DOHH2 (cell line): ENCODE data around the gene FAM227B.
"Not testable (repeated sequence)": the region's sequence is repeated elsewhere in the genome, so short reads cannot be mapped to it uniquely, and the experiment has no call there.

Experiments used
- H3F3A ChIP-seq: fragments of 200-600 bp; sonication (generic), shearing (Covaris generic); 2 replicates; pipeline ENCODE4 v1.6.0; 2016; ENCODE audit warnings: antibody characterized with exemption, mild to moderate bottlenecking; ENCODE audit not compliant: control insufficient read depth, insufficient read depth
- H3K27ac ChIP-seq: fragments of 200-600 bp; sonication (generic); 2 replicates; pipeline ENCODE4 v1.5.1; 2014; ENCODE audit warnings: low read depth, mild to moderate bottlenecking, low read length, moderate library complexity
- H3K27me3 ChIP-seq: fragments of 200-600 bp; sonication (generic); 2 replicates; pipeline ENCODE4 v1.6.1; 2014; ENCODE audit warnings: mild to moderate bottlenecking, low read length, mixed read lengths; ENCODE audit not compliant: control insufficient read depth
- H3K36me3 ChIP-seq: fragments of 200-600 bp; sonication (generic); 2 replicates; pipeline ENCODE4 v1.6.1; 2014; ENCODE audit warnings: mild to moderate bottlenecking, low read length, moderate library complexity, mixed read lengths; ENCODE audit not compliant: control insufficient read depth
- H3K4me1 ChIP-seq: fragments of 200-600 bp; sonication (generic); 2 replicates; pipeline ENCODE4 v1.6.1; 2014; ENCODE audit warnings: mild to moderate bottlenecking, low read length, mixed read lengths; ENCODE audit not compliant: control insufficient read depth
- H3K4me2 ChIP-seq: fragments of 200-600 bp; sonication (generic); 2 replicates; pipeline ENCODE4 v1.6.0; 2014; ENCODE audit warnings: mild to moderate bottlenecking, low read length, moderate library complexity
- H3K4me3 ChIP-seq: fragments of 200-600 bp; sonication (generic); 2 replicates; pipeline ENCODE4 v1.5.1; 2014; ENCODE audit warnings: mild to moderate bottlenecking, low read length, mixed read lengths
- H3K79me2 ChIP-seq: fragments of 200-600 bp; sonication (generic); 2 replicates; pipeline ENCODE4 v1.6.1; 2014; ENCODE audit warnings: mild to moderate bottlenecking, low read length, mixed read lengths; ENCODE audit not compliant: control insufficient read depth
- H3K9me2 ChIP-seq: fragments of 200-600 bp; sonication (generic); replicated peaks from 2 replicates; pipeline ENCODE4 v1.6.1; 2014; ENCODE audit warnings: mild to moderate bottlenecking, low read length, mixed read lengths; ENCODE audit not compliant: control insufficient read depth
- H3K9me3 ChIP-seq: fragments of 200-600 bp; sonication (generic); 2 replicates; pipeline ENCODE4 v1.6.1; 2014; ENCODE audit warnings: antibody characterized with exemption, low read length, mixed read lengths; ENCODE audit not compliant: control insufficient read depth, insufficient read depth
- H4K20me1 ChIP-seq: fragments of 200-600 bp; sonication (generic); 2 replicates; pipeline ENCODE4 v1.6.0; 2014; ENCODE audit warnings: low read depth, mild to moderate bottlenecking, antibody characterized with exemption, low read length, moderate library complexity; ENCODE audit not compliant: control insufficient read depth, insufficient read depth
- EZH2phosphoT487 ChIP-seq: fragments of 200-600 bp; sonication (generic); IDR thresholded peaks from 2 replicates; pipeline ENCODE4 v1.6.1; 2017; ENCODE audit warnings: borderline replicate concordance, mild to moderate bottlenecking, antibody characterized with exemption, low read length, moderate library complexity, mixed read lengths
- TF ChIP-seq, protein P1 (sequence below): fragments of 200-600 bp; sonication (generic); IDR thresholded peaks from one replicate; pipeline ENCODE4 v1.5.1; 2014; ENCODE audit warnings: antibody characterized with exemption, mild to moderate bottlenecking, low read depth, low read length; ENCODE audit not compliant: poor library complexity, severe bottlenecking

Gene FAM227B

DNA sequence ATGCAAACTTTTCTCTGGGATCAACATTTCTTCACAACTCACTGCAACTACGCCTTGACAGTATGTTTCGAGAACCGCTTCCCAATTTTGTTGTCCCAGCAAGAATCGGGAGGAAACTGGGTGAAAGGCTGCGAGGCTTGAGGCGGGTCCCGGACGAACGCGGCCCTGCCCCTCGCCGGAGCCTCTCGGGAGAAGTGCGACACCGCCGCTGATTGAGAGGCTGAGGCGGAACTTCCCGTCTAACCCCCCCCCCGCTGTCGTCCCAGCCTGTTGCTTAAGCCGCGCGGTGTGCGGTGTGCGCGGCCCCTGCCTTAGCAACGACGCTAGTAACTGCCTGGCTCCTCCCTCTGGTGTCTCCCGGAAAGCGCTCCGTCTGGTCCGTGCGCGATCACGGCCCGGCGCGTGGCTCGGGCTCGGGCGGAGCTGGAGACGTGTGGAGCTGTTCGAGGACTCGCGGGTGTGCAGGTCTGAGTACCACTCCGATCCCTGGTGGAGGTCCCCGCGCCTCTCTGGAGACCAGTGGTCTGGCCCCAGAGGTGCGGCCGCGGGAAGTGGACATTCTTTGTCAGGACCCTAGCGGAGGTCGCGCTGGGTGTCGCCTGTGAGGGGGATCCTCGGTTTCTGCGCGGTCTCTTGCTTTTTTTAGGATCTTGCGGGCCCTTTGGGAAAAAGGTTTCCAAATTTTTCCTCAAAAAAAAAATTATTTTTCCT, at the start of gene FAM227B, which contains the start of gene DTWD1:
FAM227B (minus strand) TSS at position 161 of the 711 bp plus-strand sequence. CDS start 5,647 bp downstream, outside the sequence.
DTWD1 (plus strand) TSS at position 391 of the 711 bp plus-strand sequence. CDS start 4,120 bp downstream, outside the sequence.
- H3K4me2 ChIP-seq = peak within 1 kb of the TSS; percentile 88
- no peaks in the 10 kb centered on the region for H3F3A ChIP-seq
- H3K9me2 ChIP-seq = no peaks in the 10 kb centered on the region
- H3K4me1 ChIP-seq = peaks cover 17% of the 10 kb centered on the region
- H3K79me2 ChIP-seq = peaks cover 47% of the 10 kb centered on the region
- no peaks in the 10 kb centered on the region for H3K27me3 ChIP-seq
- peak within 1 kb of the TSS; percentile 38 for H3K27ac ChIP-seq
- TF ChIP-seq, protein P1, sequence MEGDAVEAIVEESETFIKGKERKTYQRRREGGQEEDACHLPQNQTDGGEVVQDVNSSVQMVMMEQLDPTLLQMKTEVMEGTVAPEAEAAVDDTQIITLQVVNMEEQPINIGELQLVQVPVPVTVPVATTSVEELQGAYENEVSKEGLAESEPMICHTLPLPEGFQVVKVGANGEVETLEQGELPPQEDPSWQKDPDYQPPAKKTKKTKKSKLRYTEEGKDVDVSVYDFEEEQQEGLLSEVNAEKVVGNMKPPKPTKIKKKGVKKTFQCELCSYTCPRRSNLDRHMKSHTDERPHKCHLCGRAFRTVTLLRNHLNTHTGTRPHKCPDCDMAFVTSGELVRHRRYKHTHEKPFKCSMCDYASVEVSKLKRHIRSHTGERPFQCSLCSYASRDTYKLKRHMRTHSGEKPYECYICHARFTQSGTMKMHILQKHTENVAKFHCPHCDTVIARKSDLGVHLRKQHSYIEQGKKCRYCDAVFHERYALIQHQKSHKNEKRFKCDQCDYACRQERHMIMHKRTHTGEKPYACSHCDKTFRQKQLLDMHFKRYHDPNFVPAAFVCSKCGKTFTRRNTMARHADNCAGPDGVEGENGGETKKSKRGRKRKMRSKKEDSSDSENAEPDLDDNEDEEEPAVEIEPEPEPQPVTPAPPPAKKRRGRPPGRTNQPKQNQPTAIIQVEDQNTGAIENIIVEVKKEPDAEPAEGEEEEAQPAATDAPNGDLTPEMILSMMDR = no peak
- no peak for TF ChIP-seq EZH2phosphoT487
- peaks cover 29% of the 10 kb centered on the region for H3K36me3 ChIP-seq
- peaks cover 4% of the 10 kb centered on the region for H3K9me3 ChIP-seq
- peak within 1 kb of the TSS; percentile 80 for H3K4me3 ChIP-seq
- no peaks in the 10 kb centered on the region for H4K20me1 ChIP-seq

DNA sequence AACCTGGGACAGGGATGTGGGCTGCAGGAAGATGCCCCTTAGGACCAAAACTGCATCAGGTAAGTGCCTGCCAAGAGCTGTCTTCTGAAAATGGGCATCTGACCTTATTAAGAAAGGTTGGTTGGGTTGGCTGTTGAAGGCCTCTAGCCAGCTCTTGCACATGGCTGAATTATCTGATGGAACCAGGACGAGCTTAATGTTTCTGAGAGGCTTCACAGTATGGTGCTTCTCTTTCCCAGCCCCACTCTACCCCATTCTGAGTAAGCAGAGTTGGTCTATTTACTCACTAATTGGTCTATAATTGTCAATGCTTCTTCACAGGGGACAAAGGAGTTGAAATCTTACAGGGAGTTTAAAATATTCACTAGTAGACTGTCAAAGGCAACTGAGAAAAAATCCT, 48.7 kb upstream of the FAM227B start:
- Histone ChIP-seq H3K9me3 (no peaks in the 10 kb centered on the region), H3F3A (no peaks in the 10 kb centered on the region), H3K79me2 (no peaks in the 10 kb centered on the region), H3K27ac (no peak overlapping the region), H3K4me2 (no peak overlapping the region), H3K4me3 (no peak overlapping the region), H3K27me3 (no peaks in the 10 kb centered on the region; the same call in 1 of the 2 replicates), H4K20me1 (no peaks in the 10 kb centered on the region), H3K9me2 (no peaks in the 10 kb centered on the region), H3K4me1 (no peaks in the 10 kb centered on the region), H3K36me3 (no peaks in the 10 kb centered on the region)
- TF ChIP-seq EZH2phosphoT487 = no peak
- TF ChIP-seq, protein P1 = no peak

GRCh38 chr15:49666486-49666885, 45.9 kb upstream of the FAM227B start:
- not testable (repeated sequence) for H3K27ac ChIP-seq, H3K4me1 ChIP-seq, H3K9me2 ChIP-seq, H4K20me1 ChIP-seq, H3K4me3 ChIP-seq, H3K9me3 ChIP-seq, H3K4me2 ChIP-seq, H3K79me2 ChIP-seq, H3K36me3 ChIP-seq, H3K27me3 ChIP-seq, H3F3A ChIP-seq

- Histone ChIP-seq H3K27ac (no peak overlapping the region), H3F3A (no peaks in the 10 kb centered on the region), H4K20me1 (no peaks in the 10 kb centered on the region), H3K36me3 (no peaks in the 10 kb centered on the region), H3K79me2 (no peaks in the 10 kb centered on the region), H3K4me1 (no peaks in the 10 kb centered on the region), H3K9me2 (no peaks in the 10 kb centered on the region), H3K9me3 (no peaks in the 10 kb centered on the region), H3K4me2 (no peak overlapping the region), H3K4me3 (no peak overlapping the region), H3K27me3 (peaks cover 15% of the 10 kb centered on the region)
- TF ChIP-seq EZH2phosphoT487 = no peak
- TF ChIP-seq, protein P1 = no peak
Measured at GRCh38 chr15:49664716-49665115, 44.1 kb upstream of the FAM227B start.
